GM18505 (cell line): ENCODE results near the gene LPCAT4.
A peak's percentile ranks its signal among the peaks of the same experiment; 100 is the strongest.

ENCODE experiments used
- ATAC-seq: cut with Tn5 transposase; IDR thresholded peaks from one replicate; pipeline ENCODE4 v1.9.1; 2021; ENCODE audit not compliant: unreplicated experiment
- POLR2A ChIP-seq: IDR thresholded peaks from 4 replicates; pipeline ENCODE4 v1.6.1; 2011; ENCODE audit warnings: borderline replicate concordance; ENCODE audit not compliant: insufficient read depth, insufficient read length; ENCODE audit errors: extremely low read depth

The LPCAT4 gene

DNA sequence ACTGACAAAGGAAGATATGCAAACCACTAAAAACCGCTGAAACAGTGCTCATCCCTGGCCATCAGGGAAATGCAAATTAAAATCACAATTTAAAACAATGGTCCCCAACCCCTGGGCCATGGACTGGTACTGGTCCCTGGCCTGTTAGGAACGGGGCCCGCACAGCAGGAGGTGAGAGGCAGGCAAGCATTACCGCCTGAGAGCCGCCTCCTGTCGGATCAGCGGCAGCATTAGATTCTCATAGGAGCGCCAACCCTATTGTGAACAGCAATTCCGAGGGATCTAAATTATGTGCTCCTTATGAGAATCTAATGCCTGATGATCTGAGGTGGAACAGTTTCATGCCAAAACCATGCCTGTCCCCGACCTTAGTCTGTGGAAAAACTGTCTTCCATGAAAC lies 43.8 kb downstream of the LPCAT4 start:
- no peak for ATAC-seq
- no peak for TF ChIP-seq POLR2A

DNA sequence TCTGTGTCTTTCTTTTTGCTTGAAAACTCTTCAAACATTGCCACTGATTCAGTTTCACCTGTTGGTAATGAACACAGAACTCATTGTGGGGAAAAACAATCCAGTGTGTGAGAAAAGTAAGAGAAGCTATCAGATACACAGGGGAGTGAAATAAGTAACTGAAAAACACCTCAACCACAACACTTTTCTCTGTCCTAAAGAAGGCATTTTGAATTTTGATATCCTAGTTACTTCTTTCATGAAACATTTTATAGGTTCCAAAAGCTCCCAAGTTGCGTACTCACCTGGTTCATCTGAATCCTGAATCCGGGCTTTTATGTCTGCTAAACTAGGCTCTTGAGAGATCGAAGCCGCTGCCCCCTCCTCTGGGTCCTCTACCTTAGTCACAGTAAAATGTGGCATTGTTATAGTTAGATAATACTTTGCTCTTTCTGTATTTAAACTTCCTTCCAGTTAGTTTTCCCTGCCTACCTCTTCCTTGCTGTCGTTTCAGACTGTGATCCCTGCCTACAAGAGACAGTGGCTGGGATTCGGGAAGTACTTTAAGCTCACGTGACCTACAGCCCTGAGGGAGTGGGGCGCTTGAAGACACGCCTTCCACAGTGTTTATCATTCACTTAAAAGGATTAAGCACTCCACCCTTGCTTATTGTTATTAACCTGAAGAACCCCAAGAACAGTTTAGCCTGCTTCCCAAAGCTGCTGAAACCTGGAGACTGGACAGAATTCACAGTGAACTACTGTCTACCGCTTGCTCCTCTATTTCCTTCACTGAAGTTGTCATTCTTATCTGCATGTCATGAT lies 48.5 kb downstream of the LPCAT4 start:
- peak; percentile 55 for ATAC-seq

DNA sequence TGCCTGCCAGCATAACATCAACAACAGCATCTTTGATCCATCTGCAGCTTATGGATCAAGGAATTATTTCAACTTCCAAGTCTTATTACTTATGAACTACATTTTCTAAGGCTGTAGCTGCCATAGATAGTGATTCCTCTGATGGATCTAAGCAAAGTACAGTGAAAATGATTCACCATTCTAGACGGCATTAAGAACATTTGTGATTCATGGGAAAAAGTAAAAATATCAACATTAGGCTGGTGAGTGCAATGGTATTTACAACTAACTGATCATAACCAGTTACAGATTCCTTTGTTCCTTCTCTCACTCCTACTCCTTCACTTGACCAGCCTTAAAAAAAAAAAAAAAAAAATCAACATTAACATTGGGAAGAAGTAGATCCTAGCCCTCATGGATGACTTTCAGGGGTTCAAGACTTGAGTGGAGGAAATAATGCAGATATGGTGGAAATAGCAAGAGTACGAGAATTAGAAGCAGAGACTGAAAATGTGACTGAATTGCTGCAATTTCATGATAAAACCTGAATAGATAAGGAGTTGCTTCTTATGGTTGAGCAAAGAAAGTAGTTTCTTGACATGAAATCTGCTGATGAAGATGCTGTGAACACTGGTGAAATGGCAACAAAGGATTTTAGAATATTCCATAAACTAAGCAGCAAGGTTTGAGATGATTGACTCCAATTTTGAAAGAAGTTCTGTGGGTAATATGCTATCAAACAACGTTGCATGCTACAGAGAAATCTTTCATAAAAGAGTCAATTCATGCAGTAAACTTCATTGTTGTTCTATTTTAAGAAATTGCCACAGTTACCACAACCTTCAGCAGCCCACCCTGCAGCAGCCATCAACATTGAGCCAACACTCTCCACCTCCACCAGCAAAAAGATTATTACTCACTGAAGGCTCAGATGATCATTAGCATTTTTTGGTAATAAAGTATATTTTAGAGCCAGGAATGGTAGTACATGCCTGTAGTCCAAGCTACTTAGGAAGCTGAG lies 52.2 kb downstream of the LPCAT4 start:
- ATAC-seq = no peak

More for the DNA sequence above, 48.5 kb downstream of the LPCAT4 start:
- peak; percentile 52 for TF ChIP-seq POLR2A

DNA sequence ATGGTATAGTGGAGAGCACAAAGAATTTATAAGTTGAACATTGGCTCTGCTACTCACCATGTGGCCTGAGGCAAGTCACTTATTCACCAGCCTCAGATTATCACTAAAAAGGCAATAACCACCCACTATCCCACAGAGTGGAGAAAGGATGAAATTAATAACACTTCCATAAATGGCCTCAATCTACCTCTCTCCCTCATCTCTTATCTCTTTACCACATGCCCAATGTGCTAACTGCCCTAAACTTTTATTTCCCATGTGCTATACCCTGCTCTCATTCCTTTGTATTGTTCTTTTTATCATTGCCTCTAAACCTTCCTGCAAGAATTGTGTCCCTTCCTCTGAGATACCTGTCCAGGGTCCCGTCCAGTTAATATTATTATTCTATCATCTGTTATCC lies 55.4 kb downstream of the LPCAT4 start:
- ATAC-seq = no peak
- no peak for TF ChIP-seq POLR2A

More for the DNA sequence above, 52.2 kb downstream of the LPCAT4 start:
- TF ChIP-seq POLR2A = no peak
